ENCODE results near the gene TKTL1.

DNA sequence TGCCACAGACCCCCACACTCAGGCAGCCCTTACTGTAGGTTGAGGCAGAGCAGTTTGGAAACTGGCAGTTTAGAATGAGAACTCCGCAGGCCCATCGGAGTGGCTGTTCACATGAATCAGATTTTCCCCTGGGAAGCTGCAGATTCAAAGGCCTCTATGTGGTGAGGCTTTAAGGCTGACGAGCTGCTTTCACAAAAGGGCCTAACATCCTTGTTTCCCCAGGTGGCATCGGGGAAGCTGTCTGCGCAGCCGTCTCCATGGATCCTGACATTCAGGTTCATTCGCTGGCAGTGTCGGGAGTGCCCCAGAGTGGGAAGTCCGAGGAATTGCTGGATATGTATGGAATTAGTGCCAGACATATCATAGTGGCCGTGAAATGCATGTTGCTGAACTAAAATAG is 33.7 kb downstream of the TKTL1 start:
- TF ChIP-seq, protein P1, sequence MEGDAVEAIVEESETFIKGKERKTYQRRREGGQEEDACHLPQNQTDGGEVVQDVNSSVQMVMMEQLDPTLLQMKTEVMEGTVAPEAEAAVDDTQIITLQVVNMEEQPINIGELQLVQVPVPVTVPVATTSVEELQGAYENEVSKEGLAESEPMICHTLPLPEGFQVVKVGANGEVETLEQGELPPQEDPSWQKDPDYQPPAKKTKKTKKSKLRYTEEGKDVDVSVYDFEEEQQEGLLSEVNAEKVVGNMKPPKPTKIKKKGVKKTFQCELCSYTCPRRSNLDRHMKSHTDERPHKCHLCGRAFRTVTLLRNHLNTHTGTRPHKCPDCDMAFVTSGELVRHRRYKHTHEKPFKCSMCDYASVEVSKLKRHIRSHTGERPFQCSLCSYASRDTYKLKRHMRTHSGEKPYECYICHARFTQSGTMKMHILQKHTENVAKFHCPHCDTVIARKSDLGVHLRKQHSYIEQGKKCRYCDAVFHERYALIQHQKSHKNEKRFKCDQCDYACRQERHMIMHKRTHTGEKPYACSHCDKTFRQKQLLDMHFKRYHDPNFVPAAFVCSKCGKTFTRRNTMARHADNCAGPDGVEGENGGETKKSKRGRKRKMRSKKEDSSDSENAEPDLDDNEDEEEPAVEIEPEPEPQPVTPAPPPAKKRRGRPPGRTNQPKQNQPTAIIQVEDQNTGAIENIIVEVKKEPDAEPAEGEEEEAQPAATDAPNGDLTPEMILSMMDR (IDR thresholded peaks at IDR 0.05) = no peak
- TF ChIP-seq POLR2A (IDR thresholded peaks at IDR 0.05) = no peak
